Activated CD4-positive, alpha-beta T cell treated with anti-CD3 and anti-CD28 coated beads, Interleukin-2, amount 50 U/mL, for 1 hour (primary cell): Measurements from ENCODE around the gene IRS1.

Source experiments
- DNase-seq: peaks from one replicate; pipeline ENCODE4 v3.0.0-alpha.2; 2020

IRS1 gene

GRCh38 chr2:226754821-226755604 is 44.6 kb downstream of the IRS1 start:
- no peak for DNase-seq

- DNase-seq, result no peak
Observed at GRCh38 chr2:226752887-226753286, 46.7 kb downstream of the IRS1 start.

DNA sequence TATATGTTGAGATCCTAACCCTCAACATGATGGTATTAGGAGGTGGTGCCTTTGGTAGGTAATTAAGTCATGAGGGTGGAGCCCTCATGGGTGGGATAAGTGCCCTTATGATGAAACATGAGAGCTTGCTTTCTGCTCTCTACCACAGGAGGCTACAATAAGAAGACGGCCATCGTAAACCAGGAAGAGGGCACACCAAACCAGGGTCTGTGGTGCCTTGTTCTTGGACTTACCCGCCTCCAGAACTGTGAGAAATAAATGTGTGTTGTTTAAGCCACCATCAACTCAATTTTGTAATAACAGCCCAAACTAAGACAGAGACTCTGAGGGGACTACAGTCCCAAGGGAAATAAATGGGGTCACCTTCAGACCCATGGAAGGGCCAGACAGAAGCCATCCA is 52.3 kb downstream of the IRS1 start:
- no peak for DNase-seq

- DNase-seq, result no peak
Observed at GRCh38 chr2:226746196-226746800, 53.3 kb downstream of the IRS1 start.

GRCh38 chr2:226743915-226744314 is 55.7 kb downstream of the IRS1 start:
- DNase-seq, result no peak

- DNase-seq, result no peak
Observed at GRCh38 chr2:226742347-226742746, 57.3 kb downstream of the IRS1 start.

GRCh38 chr2:226740039-226740648 is 59.5 kb downstream of the IRS1 start:
- no peak for DNase-seq

- no peak for DNase-seq
Observed at GRCh38 chr2:226739545-226740030, 60.0 kb downstream of the IRS1 start.

DNA sequence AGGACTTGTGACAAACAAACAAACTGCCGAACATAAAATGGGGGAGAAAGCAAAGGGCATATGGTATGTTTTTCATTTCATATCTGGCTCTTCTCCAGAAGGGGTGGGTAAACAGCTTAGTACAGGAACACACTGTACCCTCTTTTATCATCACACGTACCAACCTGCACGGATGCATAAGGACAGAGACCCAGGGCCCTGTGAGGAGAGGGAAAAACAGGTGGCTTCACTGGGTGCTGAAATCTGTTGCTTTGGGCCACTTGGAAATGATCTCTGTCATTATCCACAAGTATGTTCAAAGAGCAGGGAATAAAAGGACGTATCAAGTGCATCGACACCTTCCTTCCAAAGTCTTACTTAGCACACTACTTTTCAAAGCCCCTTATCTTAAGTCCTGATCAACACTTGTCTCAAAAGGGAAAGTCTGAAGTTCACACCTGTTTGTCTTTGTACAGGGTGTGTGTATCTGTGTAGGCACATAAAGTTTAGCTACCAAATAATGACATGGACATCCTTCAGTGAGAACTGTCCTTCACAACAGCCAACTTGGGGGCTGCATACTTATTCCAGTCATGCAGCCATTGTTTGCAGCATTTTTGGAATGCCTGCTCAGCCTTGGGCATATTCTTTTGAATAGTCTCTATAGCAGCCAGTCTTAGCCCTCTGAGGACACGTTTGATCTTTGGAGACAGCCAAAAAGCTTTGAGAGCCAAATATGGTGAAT is 60.6 kb downstream of the IRS1 start:
- no peak for DNase-seq

- no peak for DNase-seq
Observed at GRCh38 chr2:226738191-226738820, 61.3 kb downstream of the IRS1 start.

- DNase-seq, result no peak
Observed at GRCh38 chr2:226736382-226736781, 63.2 kb downstream of the IRS1 start.

DNA sequence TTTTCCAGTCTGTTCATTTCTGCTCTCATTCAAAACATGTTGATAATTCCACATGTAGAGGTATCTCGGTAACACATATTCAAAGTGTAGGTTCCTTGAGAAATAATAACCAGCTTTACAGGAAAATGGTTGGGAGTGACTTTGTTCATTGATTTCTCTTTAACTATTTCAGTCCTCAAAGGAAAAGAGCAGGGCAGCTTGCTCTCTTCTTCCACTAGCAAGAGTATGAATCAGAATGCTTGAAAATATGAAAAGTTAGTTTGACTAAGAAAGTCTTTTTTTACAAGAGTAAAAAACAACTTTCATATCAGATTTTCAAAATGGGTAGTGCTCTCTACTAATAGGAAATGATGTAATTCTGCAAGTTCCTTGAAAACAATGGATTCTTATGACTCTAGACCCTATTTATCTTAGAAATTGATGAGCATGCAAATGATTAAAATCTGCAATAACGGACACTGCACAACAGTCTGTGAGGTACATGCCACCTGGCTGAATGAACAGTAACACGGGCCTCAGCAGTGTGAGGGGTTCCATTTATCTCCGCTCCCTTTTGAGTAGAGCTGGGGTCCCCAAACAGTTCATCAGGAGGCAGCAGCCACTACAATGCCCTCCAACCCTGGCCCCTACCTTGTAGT is 65.6 kb downstream of the IRS1 start:
- no peak for DNase-seq

DNA sequence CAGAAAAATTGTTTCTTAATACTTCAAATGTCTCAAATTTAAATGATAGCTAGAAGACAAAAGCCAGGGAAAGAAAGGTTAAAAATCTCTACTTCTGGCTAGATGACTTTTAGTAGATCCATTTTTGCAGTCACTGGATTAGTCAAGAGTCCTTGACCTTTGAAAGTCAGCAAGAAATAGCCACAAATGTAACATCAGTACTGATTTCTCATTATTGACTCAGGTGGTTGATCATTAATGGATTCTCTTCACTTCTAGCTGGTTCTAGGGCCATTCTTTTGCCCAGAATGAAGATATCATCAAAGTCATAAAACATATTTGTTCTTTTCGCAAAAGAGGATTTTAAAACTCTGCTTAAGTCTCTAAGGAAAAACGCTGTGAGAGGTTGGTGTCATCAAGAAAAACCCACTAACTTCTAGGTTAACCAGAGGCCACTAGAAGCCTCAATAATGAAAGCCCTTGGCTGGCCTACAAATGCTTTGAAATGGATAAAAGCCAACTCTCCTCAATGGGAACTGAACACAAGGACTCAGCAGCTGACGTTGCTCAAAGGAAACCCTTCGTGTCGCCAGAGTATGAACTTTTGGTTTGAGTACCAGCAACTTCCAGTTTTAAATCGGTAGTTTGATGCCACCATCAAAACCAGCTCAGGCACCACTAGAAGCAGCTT is 66.3 kb downstream of the IRS1 start:
- DNase-seq, result no peak

GRCh38 chr2:226732478-226733188 is 67.0 kb downstream of the IRS1 start:
- no peak for DNase-seq

DNA sequence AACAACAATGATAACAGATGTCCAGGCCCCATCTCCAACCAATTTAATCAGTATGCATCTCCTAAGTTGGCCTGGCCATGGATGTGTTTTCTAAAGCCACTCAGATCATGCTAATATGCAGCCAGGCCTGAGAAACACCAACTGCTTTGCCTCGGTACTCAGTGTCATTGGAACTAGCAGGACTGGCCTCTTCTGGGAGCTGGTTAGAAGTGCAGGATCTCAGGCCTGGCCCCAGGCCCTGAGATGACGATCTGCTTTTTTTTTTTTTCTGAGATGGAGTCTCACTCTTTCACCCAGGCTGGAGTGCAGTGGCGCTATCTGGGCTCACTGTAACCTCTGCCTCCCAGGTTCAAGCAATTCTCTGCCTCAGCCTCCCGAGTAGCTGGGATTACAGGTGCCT is 69.1 kb downstream of the IRS1 start:
- no peak for DNase-seq

DNA sequence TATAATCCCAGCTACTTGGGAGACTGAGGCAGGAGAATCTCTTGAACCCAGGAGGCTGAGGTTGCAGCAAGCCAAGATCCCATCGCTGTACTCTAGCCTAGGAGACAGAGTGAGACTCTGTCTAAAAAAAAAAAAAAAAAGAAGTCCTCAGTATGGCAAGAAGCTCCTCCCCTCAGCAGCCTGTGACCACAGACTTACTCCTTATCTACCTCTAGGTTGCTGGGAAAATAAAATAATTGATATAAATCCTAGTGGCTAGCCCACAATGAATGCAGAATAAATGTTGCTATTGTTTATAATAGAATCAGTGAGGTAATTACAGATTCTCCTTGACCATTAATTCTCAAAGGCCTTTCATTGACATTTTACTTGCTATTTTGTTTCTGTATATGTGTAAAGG is 70.6 kb downstream of the IRS1 start:
- DNase-seq, result no peak

DNA sequence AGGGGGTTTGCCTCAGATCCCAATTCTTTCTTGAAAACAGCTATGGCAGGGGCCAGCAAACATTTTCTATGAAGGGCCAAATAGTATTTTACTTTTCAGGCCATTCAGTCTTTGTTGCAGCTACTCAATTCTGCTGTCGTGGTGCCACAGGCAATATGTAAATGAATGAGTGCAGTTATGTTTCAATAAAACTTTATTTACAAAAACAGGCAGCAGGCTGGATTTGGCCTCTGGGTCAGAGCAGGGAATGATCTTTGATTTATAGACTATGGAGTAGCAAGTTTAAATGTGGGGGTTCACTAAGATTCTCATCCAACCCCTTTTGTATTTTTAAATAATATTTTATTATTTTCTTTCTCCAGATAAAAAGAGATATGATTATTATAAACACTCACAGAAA is 72.4 kb downstream of the IRS1 start:
- DNase-seq, result no peak

GRCh38 chr2:226726546-226726945 is 73.1 kb downstream of the IRS1 start:
- DNase-seq, result no peak

DNA sequence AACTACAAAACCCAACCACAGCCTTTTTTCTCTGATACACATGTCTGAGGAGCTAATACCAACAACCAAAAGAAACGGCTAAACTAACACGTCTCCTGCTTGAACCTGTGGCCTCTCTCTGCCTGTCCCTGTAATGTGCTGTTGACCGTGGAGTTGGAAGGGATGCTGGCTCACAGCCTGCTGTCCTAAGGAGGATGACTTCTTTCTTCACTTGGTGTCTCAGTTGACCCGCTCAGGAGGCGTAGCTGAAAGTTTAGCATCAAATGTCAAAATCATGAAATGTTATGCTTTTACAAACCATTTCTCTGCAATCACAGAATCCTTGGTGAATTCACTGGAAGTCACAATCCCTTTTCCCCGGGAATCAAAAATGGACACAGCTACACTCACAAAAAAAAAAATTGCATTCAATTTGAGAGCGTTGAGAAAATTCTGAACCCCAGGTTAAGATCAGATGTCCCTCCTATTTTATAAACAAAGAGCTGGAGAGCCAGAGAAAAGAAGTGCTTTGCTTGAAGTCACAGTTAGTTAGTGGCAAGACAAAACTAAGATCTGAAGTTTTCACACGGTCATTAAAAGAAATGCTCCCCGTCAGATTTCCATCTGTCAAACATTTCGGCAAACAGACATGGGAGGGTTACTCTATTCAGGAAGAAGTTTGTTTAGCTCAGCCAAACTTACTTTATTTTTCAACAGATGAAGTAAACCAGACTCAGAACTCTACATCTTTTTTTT is 74.3 kb downstream of the IRS1 start:
- DNase-seq, result no peak

GRCh38 chr2:226721541-226721940 is 78.1 kb downstream of the IRS1 start:
- no peak for DNase-seq

GRCh38 chr2:226720948-226721347 is 78.7 kb downstream of the IRS1 start:
- DNase-seq, result no peak
